ENCODE results near the gene GPR31.

GPR31 gene

GRCh38 chr6:167139761-167140160, 18.0 kb downstream of the GPR31 start:
- no peak for DNase-seq (ENCODE audit: low read depth)

GRCh38 chr6:167137881-167138280, 19.9 kb downstream of the GPR31 start:
- DNase-seq (ENCODE audit: low read depth): no peak

GRCh38 chr6:167137081-167137480, 20.7 kb downstream of the GPR31 start:
- no peak for DNase-seq (ENCODE audit: low read depth)

GRCh38 chr6:167136376-167136775, 21.4 kb downstream of the GPR31 start:
- DNase-seq (ENCODE audit: low read depth): no peak

GRCh38 chr6:167134448-167135328, 23.1 kb downstream of the GPR31 start:
- DNase-seq (ENCODE audit: low read depth): no peak

- no peak for DNase-seq (ENCODE audit: low read depth)
Measured at GRCh38 chr6:167130712-167131684, 26.8 kb downstream of the GPR31 start.

- DNase-seq (ENCODE audit: low read depth): no peak
Measured at GRCh38 chr6:167130008-167130677, 27.6 kb downstream of the GPR31 start.

GRCh38 chr6:167129562-167129961, 28.2 kb downstream of the GPR31 start:
- no peak for DNase-seq (ENCODE audit: low read depth)

GRCh38 chr6:167129159-167129558, 28.6 kb downstream of the GPR31 start:
- no peak for DNase-seq (ENCODE audit: low read depth)

- DNase-seq (ENCODE audit: low read depth): no peak
Measured at GRCh38 chr6:167127785-167128531, 29.8 kb downstream of the GPR31 start.

GRCh38 chr6:167125855-167126349, 31.9 kb downstream of the GPR31 start:
- DNase-seq (ENCODE audit: low read depth): no peak

- no peak for DNase-seq (ENCODE audit: low read depth)
Measured at GRCh38 chr6:167125410-167125809, 32.4 kb downstream of the GPR31 start.

- DNase-seq (ENCODE audit: low read depth): no peak
Measured at GRCh38 chr6:167124753-167125152, 33.0 kb downstream of the GPR31 start.

- DNase-seq (ENCODE audit: low read depth): no peak
Measured at GRCh38 chr6:167122827-167123657, 34.7 kb downstream of the GPR31 start, which contains the start of gene CCR6. CCR6 (plus strand) TSS chr6:167123096; CDS start chr6:167136135, 13,039 bp downstream.

- no peak for DNase-seq (ENCODE audit: low read depth)
Measured at GRCh38 chr6:167122041-167122826, 35.5 kb downstream of the GPR31 start.

GRCh38 chr6:167121335-167121841, 36.4 kb downstream of the GPR31 start:
- DNase-seq (ENCODE audit: low read depth): no peak

- DNase-seq (ENCODE audit: low read depth): no peak
Measured at GRCh38 chr6:167120583-167120903, 37.2 kb downstream of the GPR31 start.

- no peak for DNase-seq (ENCODE audit: low read depth)
Measured at GRCh38 chr6:167119670-167120582, 37.9 kb downstream of the GPR31 start.
